PC-9 (cell line): Measurements from ENCODE around the gene CPEB1.

Source experiments
- CTCF ChIP-seq: fragments of 200-600 bp; sonication (generic); conservative IDR thresholded peaks from 2 replicates; pipeline ENCODE4 v1.6.1; 2017; ENCODE audit warnings: mixed run types, antibody characterized with exemption, mild to moderate bottlenecking, moderate library complexity
- EZH2 ChIP-seq: fragments of 200-600 bp; sonication (generic); IDR thresholded peaks from 2 replicates; pipeline ENCODE4 v1.8.0; 2017; ENCODE audit warnings: antibody characterized with exemption, low read depth

- TF ChIP-seq EZH2 (no peak), CTCF (no peak)
These were observed 95.4 kb downstream of the CPEB1 start for GRCh38 chr15:82551646-82552247.
